Stimulated activated CD8-positive, alpha-beta memory T cell treated with anti-CD3 and anti-CD28 coated beads, Interleukin-7, amount 100 ng/mL, for 24 hours (primary cell): ENCODE measurements around the gene MTMR3.
"Not testable (repeated sequence)": the region's sequence is repeated elsewhere in the genome, so short reads cannot be mapped to it uniquely, and the experiment has no call there.

Experiments
- DNase-seq: peaks from one replicate; pipeline ENCODE4 v3.0.0-alpha.2; 2020; ENCODE audit warnings: low read depth

Gene MTMR3

GRCh38 chr22:29967461-29967860 is 84.5 kb downstream of the MTMR3 start:
- no peak for DNase-seq

- DNase-seq = no peak
These were observed 88.6 kb downstream of the MTMR3 start for GRCh38 chr22:29971607-29972006.

- DNase-seq = no peak
These were observed 89.1 kb downstream of the MTMR3 start for GRCh38 chr22:29972121-29972520.

- no peak for DNase-seq
These were observed 90.3 kb downstream of the MTMR3 start for GRCh38 chr22:29973269-29973668.

GRCh38 chr22:29973680-29974079 is 90.7 kb downstream of the MTMR3 start:
- not testable (repeated sequence) for DNase-seq

- DNase-seq = no peak
These were observed 92.5 kb downstream of the MTMR3 start for GRCh38 chr22:29975494-29975893.

- DNase-seq = no peak
These were observed 94.1 kb downstream of the MTMR3 start for GRCh38 chr22:29977107-29977506.

GRCh38 chr22:29979777-29980321 is 96.9 kb downstream of the MTMR3 start:
- no peak for DNase-seq

GRCh38 chr22:29983296-29983917 is 100.4 kb downstream of the MTMR3 start:
- DNase-seq = no peak

- DNase-seq = no peak
These were observed 102.9 kb downstream of the MTMR3 start for GRCh38 chr22:29985912-29986311.

- DNase-seq = no peak
These were observed 104.2 kb downstream of the MTMR3 start for GRCh38 chr22:29987137-29987536.

GRCh38 chr22:29988719-29989118 is 105.7 kb downstream of the MTMR3 start:
- no peak for DNase-seq

- DNase-seq = no peak
These were observed 106.5 kb downstream of the MTMR3 start for GRCh38 chr22:29989446-29989845.

GRCh38 chr22:29992341-29993275 is 109.6 kb downstream of the MTMR3 start:
- DNase-seq = no peak

GRCh38 chr22:29994027-29994715 is 111.2 kb downstream of the MTMR3 start:
- no peak for DNase-seq

- DNase-seq = no peak
These were observed 112.0 kb downstream of the MTMR3 start for GRCh38 chr22:29994943-29995342.

- DNase-seq = no peak
These were observed 114.1 kb downstream of the MTMR3 start for GRCh38 chr22:29997107-29997506.

GRCh38 chr22:29997516-29997915 is 114.5 kb downstream of the MTMR3 start:
- DNase-seq = no peak

GRCh38 chr22:29998627-29999384 is 115.8 kb downstream of the MTMR3 start:
- no peak for DNase-seq

- no peak for DNase-seq
These were observed 117.6 kb downstream of the MTMR3 start for GRCh38 chr22:30000566-30000965.

- DNase-seq = no peak
These were observed 118.5 kb downstream of the MTMR3 start for GRCh38 chr22:30001459-30001858.
